ENCODE data around the gene GTPBP1.

DNA sequence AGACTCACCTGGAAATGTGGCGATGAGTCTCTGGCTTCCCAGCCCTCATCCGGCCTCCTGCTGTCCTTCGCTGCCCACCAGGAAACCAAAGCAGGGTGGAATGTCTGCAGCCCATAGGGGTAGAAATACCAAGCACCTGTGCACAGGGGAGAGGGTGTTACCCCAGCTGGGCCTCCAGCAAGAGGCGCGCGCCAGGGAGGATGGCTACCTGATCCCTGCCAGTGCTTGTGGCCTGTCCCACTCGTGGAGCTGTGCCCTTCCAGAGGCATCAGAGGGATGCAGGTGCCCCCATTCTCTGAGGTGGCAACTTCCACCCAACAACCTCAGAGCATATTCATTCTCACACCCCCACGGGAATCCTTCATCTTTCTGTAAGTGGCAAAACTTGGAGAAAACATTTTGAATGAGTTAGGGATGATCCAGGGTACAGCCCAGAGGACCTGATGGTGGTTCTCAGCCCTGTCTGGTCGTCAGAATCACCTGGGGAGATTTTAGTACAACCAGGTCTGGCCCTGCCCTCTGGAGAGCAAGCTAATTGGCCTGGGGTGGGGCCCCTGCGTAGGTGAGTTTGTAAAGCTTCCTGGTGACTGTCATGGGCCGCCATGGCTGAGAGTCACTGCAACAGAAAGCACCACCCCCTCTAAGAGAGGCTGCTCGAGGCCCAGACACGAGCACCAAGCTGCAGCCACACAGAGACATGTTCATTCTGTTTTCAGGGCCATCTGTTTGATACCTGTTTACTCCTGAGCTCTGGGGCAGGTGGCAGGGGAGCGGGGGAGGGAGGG, 40.1 kb downstream of the GTPBP1 start:
- TF ChIP-seq, protein P1, sequence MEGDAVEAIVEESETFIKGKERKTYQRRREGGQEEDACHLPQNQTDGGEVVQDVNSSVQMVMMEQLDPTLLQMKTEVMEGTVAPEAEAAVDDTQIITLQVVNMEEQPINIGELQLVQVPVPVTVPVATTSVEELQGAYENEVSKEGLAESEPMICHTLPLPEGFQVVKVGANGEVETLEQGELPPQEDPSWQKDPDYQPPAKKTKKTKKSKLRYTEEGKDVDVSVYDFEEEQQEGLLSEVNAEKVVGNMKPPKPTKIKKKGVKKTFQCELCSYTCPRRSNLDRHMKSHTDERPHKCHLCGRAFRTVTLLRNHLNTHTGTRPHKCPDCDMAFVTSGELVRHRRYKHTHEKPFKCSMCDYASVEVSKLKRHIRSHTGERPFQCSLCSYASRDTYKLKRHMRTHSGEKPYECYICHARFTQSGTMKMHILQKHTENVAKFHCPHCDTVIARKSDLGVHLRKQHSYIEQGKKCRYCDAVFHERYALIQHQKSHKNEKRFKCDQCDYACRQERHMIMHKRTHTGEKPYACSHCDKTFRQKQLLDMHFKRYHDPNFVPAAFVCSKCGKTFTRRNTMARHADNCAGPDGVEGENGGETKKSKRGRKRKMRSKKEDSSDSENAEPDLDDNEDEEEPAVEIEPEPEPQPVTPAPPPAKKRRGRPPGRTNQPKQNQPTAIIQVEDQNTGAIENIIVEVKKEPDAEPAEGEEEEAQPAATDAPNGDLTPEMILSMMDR (IDR thresholded peaks at IDR 0.05) = no peak
- no peak for TF ChIP-seq EZH2 (IDR thresholded peaks at IDR 0.05; ENCODE audit: borderline replicate concordance, insufficient read depth, low read depth, low read length, poor library complexity, severe bottlenecking)
